Right renal pelvis (tissue), 4 donors: Measurements from ENCODE around the gene ARHGEF25. TPM values are rescaled to one million over a fixed set of nuclear protein-coding genes. Genes with fewer than 3 reads are reported as not detected.

Experiments used
- polyA plus RNA-seq, 4 donors: library from polyadenylated mRNA; unstranded; fragments of 120-200 nt; gene quantifications; one replicate each; pipeline ENCODE4 v1.2.1, GENCODE V29; 2013; ENCODE audit not compliant: insufficient read length in 4 of 4

Gene ARHGEF25
- polyA plus RNA-seq, 4 donors, result 30.0 to 37.1 (median 32.9) TPM

Other genes starting within 250 kb of the ARHGEF25 start
- 10 to 100 TPM; 59.0 to 88.3 (median 69.8) TPM for gene R3HDM2, start 180.4 kb upstream of the ARHGEF25 start, polyA plus RNA-seq
- under 1 TPM; 0.15 to 0.30 (median 0.26) TPM for gene INHBC, start 176.7 kb upstream of the ARHGEF25 start, polyA plus RNA-seq
- gene INHBE, start 156.1 kb upstream of the ARHGEF25 start, polyA plus RNA-seq, result under 1 TPM; 0.42 to 0.51 (median 0.50) TPM
- gene GLI1, start 151.7 kb upstream of the ARHGEF25 start, polyA plus RNA-seq, result 10 to 100 TPM; 17.2 to 22.4 (median 19.4) TPM
- 1 to 10 TPM; 2.3 to 4.1 (median 2.6) TPM for gene ARHGAP9, start 131.6 kb upstream of the ARHGEF25 start, polyA plus RNA-seq
- 100 to 1,000 TPM; 107 to 120 (median 111) TPM for gene MARS1, start 123.4 kb upstream of the ARHGEF25 start, polyA plus RNA-seq
- gene DDIT3, start 90.9 kb upstream of the ARHGEF25 start, polyA plus RNA-seq, result 10 to 100 TPM; 29.2 to 37.3 (median 30.3) TPM
- gene MBD6, start 88.6 kb upstream of the ARHGEF25 start, polyA plus RNA-seq, result 10 to 100 TPM; 53.9 to 82.1 (median 62.1) TPM
- 100 to 1,000 TPM; 159 to 179 (median 166) TPM for gene DCTN2, start 64.2 kb upstream of the ARHGEF25 start, polyA plus RNA-seq
- 1 to 10 TPM in 1 of 4 donors, under 1 TPM in 3; 0.24 to 1.3 (median 0.36) TPM for gene KIF5A, start 61.4 kb upstream of the ARHGEF25 start, polyA plus RNA-seq
- 10 to 100 TPM; 41.6 to 47.4 (median 45.1) TPM for gene PIP4K2C, start 20.2 kb upstream of the ARHGEF25 start, polyA plus RNA-seq
- gene DTX3, start 6.6 kb upstream of the ARHGEF25 start, polyA plus RNA-seq, result 10 to 100 TPM; 55.8 to 64.9 (median 57.0) TPM
- gene B4GALNT1, start 21.8 kb downstream of the ARHGEF25 start, polyA plus RNA-seq, result 1 to 10 TPM in 1 of 4 donors, under 1 TPM in 3; 0.82 to 1.2 (median 0.93) TPM
- gene OS9, start 82.7 kb downstream of the ARHGEF25 start, polyA plus RNA-seq, result 100 to 1,000 TPM; 209 to 223 (median 214) TPM
- 1 to 10 TPM in 2 of 4 donors, under 1 TPM in 2; 0.73 to 2.0 (median 1.1) TPM for gene AGAP2, start 127.3 kb downstream of the ARHGEF25 start, polyA plus RNA-seq
- gene TSPAN31, start 133.6 kb downstream of the ARHGEF25 start, polyA plus RNA-seq, result 100 to 1,000 TPM in 2 of 4 donors, 10 to 100 TPM in 2; 92.0 to 109 (median 100) TPM
- gene CDK4, start 140.9 kb downstream of the ARHGEF25 start, polyA plus RNA-seq, result 100 to 1,000 TPM; 218 to 258 (median 236) TPM
- 10 to 100 TPM; 17.7 to 21.0 (median 19.4) TPM for gene MARCHF9, start 143.7 kb downstream of the ARHGEF25 start, polyA plus RNA-seq
- gene CYP27B1, start 155.6 kb downstream of the ARHGEF25 start, polyA plus RNA-seq, result 1 to 10 TPM in 3 of 4 donors, under 1 TPM in 1; 1.00 to 1.5 (median 1.1) TPM
- 10 to 100 TPM; 29.0 to 33.4 (median 29.9) TPM for gene METTL1, start 160.7 kb downstream of the ARHGEF25 start, polyA plus RNA-seq
- 10 to 100 TPM in 2 of 4 donors, 1 to 10 TPM in 2; 9.7 to 15.1 (median 12.1) TPM for gene EEF1AKMT3, start 161.2 kb downstream of the ARHGEF25 start, polyA plus RNA-seq
- 10 to 100 TPM; 40.8 to 52.9 (median 45.5) TPM for gene TSFM, start 171.4 kb downstream of the ARHGEF25 start, polyA plus RNA-seq
- gene AVIL, start 207.3 kb downstream of the ARHGEF25 start, polyA plus RNA-seq, result 10 to 100 TPM in 2 of 4 donors, 1 to 10 TPM in 2; 6.0 to 13.0 (median 9.7) TPM
- 100 to 1,000 TPM; 256 to 278 (median 266) TPM for gene CTDSP2, start 235.3 kb downstream of the ARHGEF25 start, polyA plus RNA-seq